Spleen (tissue), 3 donors: ENCODE results near the gene TPK1.

Experiments
- POLR2A ChIP-seq, 3 donors: fragments of 450-650 bp; IDR thresholded peaks; one replicate each; pipeline ENCODE4 v1.5.1; 2017; ENCODE audit warnings: antibody characterized with exemption in 3 of 3, mild to moderate bottlenecking in 1 of 3
- POLR2AphosphoS5 ChIP-seq, 3 donors: sonication (generic); formaldehyde crosslinking; IDR thresholded peaks; one replicate each; pipeline ENCODE4 v1.5.1; 2017; ENCODE audit warnings: antibody characterized with exemption in 3 of 3

DNA sequence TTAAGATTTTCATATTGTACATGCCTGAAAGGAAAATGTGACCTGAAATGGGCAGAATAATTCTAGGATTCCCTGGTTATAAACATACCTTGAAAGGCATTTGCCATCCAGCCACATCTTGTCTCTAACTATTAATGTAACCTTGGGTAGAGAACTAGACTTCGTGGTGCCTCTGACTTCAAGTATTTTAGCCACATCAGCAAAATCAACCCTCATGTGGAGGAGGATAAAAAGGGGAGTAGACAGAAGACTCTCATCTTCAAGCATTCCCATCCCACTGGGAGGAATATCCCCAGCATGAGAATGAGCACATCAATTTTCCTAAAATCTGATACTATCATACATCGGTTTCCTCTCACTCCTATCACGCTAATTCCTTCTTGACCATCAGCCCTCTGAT, 267.6 kb downstream of the TPK1 start:
- TF ChIP-seq POLR2A (IDR thresholded peaks at IDR 0.05) (no peak), POLR2AphosphoS5 (IDR thresholded peaks at IDR 0.05) (no peak)
